Measurements from ENCODE around the gene ZXDC.

DNA sequence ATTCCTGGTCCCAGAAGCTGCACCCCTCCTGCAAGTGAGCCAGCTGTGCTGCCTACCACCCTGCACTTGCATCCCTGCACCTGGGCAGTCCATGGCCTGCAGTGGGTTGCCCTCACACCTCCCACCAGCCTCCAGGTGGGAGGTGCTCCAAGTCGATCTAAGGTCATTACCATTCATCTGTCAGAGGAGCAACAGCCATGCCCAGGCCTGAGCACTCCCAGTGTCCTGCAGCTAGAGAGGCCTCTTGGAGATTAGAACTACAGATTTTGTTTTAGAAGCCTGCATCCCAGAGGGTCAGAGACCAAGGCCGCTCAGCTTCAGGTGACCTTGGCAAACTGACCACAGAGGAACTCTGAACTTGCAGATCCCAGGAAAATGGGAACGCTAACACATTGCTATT, 9.0 kb upstream of the ZXDC start:
- TF ChIP-seq CTCF (conservative IDR thresholded peaks at IDR 0.05; ENCODE audit: low read depth, low read length) (no peak), EZH2 (IDR thresholded peaks at IDR 0.05; ENCODE audit: borderline replicate concordance, low read depth, low read length, poor library complexity, severe bottlenecking) (no peak)
